IPS-18c (cell line): ENCODE data around the gene ITGB3.

ENCODE experiments used
- H3K4me3 ChIP-seq: 2 replicates; pipeline ENCODE4 v1.7.0; 2013; ENCODE audit warnings: low read depth, mild to moderate bottlenecking, low read length, moderate library complexity; ENCODE audit not compliant: insufficient read depth
- H3K9me3 ChIP-seq: one replicate; pipeline ENCODE4 v1.6.1; 2013; ENCODE audit warnings: mild to moderate bottlenecking, low read length, moderate library complexity; ENCODE audit not compliant: control insufficient read depth, insufficient read depth

ITGB3 gene

DNA sequence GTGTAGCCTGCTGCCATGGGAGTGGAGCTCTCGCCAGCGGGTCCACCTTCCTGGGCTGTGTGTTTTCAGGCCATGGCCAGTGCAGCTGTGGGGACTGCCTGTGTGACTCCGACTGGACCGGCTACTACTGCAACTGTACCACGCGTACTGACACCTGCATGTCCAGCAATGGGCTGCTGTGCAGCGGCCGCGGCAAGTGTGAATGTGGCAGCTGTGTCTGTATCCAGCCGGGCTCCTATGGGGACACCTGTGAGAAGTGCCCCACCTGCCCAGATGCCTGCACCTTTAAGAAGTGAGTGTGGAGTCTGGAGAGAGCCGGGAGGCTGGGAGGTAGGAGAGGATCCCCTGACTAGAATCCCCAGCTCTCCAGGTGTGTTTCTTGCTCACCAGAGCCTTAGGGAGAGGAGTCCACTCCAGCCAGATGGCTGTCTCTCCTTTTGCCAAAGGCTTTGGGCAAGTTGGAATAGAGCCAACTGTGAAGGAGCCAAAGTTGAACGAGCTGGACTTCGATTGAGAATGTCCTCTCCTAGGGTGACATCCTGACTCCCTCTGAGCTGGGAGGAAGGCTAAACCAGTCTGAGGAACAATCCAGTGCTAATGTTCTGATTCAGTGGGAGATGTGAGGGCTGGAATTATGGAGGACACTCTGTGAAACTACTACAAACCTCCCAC, 45.7 kb downstream of the ITGB3 start:
- Histone ChIP-seq H3K4me3 (no peak overlapping the region), H3K9me3 (peaks cover 5% of the 10 kb centered on the region)

DNA sequence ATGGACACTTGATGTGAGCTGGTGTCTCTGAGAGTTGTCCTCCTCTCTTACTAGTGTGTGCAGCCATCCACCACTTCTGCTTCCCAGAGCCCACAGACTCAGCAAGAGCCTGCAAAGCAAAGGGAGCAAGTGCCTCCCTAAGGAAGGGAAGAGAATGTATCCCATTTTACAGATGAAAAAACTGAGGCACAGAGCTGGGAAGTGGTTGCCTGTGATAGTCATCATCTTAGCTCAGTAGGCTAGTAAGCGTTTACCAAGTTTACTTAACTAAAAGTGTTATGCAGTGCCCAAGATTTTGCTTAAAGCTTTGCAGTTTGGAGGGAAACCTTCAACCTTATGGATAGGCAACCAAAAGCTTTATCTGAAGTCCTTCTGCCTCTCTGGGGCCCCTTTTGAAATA, 47.1 kb downstream of the ITGB3 start:
- H3K9me3 ChIP-seq: peaks cover 5% of the 10 kb centered on the region
- H3K4me3 ChIP-seq: no peak overlapping the region

DNA sequence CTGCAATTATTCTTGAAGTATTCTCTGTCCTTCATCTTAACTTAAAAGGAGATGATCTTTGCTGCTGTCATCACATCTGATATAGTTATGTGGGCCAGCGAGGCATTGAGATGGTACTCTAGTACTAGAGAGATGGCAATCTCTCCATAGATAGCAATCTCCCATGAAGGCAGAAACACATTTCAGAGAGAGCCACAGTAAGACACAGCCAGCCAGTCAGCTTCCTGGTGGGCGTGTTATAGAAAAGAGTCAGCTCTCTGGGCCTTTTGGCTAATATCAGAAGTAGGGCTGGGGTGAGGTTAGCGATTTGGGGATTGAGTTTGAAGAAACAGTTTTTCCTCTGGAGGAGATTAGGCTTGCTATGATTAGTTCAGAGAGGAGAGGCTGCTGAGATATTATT, 47.5 kb downstream of the ITGB3 start:
- no peak overlapping the region for H3K4me3 ChIP-seq
- peaks cover 5% of the 10 kb centered on the region for H3K9me3 ChIP-seq

- H3K9me3 ChIP-seq: peaks cover 5% of the 10 kb centered on the region
- H3K4me3 ChIP-seq: no peak overlapping the region
Observed at GRCh38 chr17:47301831-47302230, 48.2 kb downstream of the ITGB3 start.

GRCh38 chr17:47304186-47304585, 50.6 kb downstream of the ITGB3 start:
- Histone ChIP-seq H3K9me3 (peaks cover 8% of the 10 kb centered on the region), H3K4me3 (no peak overlapping the region)

GRCh38 chr17:47305302-47305923, 51.8 kb downstream of the ITGB3 start:
- Histone ChIP-seq H3K9me3 (peaks cover 4% of the 10 kb centered on the region), H3K4me3 (no peak overlapping the region)

DNA sequence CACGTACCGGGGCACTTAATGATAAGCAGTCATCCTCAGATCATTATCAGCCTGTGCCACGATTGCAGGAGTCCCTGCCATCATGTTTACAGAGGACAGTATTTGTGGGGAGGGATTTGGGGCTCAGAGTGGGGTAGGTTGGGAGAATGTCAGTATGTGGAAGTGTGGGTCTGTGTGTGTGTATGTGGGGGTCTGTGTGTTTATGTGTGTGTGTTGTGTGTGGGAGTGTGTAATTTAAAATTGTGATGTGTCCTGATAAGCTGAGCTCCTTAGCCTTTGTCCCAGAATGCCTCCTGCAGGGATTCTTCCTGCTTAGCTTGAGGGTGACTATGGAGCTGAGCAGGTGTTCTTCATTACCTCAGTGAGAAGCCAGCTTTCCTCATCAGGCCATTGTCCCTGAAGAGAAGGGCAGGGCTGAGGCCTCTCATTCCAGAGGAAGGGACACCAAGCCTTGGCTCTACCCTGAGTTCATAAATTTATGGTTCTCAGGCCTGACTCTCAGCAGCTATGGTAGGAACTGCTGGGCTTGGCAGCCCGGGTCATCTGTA, 56.6 kb downstream of the ITGB3 start:
- Histone ChIP-seq H3K9me3 (peaks cover 3% of the 10 kb centered on the region), H3K4me3 (no peak overlapping the region)

GRCh38 chr17:47311420-47311819, 57.8 kb downstream of the ITGB3 start:
- Histone ChIP-seq H3K4me3 (no peak overlapping the region), H3K9me3 (peaks cover 3% of the 10 kb centered on the region)

GRCh38 chr17:47315451-47316266, 62.0 kb downstream of the ITGB3 start:
- Histone ChIP-seq H3K4me3 (no peak overlapping the region), H3K9me3 (no peaks in the 10 kb centered on the region)

- Histone ChIP-seq H3K9me3 (no peaks in the 10 kb centered on the region), H3K4me3 (no peak overlapping the region)
Observed at GRCh38 chr17:47316311-47316710, 62.7 kb downstream of the ITGB3 start.

- H3K4me3 ChIP-seq: no peak overlapping the region
Observed at GRCh38 chr17:47317119-47317518, 63.5 kb downstream of the ITGB3 start.

DNA sequence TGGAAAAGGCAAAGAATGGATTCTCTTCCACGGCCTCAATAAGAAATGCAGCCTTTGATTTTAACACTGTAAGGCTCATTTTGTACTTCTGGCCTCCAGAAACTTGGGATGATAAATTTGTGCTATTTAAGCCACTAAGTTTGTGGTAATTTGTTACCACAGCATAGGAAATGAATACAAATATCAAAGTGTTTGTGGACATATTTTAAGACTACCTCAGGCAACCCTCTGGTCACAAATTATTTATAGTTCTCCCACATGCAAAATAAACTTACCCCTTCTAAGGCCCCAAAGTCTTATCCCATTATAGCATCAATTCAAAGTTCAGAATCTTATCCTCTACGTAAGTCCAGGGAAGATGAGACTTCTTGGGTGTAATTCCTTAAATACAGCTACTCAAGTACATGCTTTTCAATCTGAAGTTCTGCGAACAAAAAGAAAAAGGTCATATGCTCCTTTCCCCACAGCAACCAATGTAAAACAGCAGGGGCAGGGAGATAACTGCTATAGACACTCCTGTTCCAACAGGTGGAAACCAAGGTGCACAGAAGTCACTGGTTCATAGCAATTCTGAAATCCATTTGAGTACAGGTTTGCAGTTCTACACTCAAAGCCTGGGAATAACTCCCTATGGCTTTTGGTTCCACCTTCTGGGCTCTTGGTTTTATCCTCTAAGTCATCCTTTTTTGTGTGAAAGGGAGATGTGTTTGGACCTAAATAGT, 64.7 kb downstream of the ITGB3 start:
- Histone ChIP-seq H3K9me3 (no peaks in the 10 kb centered on the region), H3K4me3 (no peak overlapping the region)

More at GRCh38 chr17:47317119-47317518, 63.5 kb downstream of the ITGB3 start:
- no peaks in the 10 kb centered on the region for H3K9me3 ChIP-seq

DNA sequence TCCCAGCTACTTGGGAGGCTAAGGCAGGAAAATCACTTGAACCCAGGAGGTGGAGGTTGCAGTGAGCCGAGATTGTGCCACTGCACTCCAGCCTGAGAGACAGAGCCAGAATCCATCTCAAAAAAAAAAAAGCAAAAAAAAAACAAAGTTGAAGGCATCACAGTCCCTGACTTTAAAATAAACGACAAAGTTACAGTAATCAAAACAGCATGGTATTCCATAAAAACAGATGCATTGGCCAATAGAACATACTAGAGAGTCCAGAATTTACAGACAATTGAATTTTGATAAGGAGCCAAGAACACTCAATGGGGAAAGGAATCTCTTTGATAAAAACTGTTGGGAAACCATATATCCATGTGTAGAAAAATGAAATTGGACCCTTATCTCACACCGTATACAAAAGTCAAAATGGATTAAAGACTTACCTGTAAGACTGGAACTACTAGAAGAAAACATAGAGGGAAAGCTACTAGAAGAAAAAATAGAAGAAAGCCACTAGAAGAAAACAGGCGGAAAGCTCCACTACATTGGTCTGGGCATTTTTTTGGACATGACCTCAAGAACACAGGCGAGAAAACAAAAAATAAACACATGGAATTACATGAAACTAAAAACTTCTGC, 67.4 kb downstream of the ITGB3 start:
- H3K4me3 ChIP-seq: no peak overlapping the region
- H3K9me3 ChIP-seq: no peaks in the 10 kb centered on the region

DNA sequence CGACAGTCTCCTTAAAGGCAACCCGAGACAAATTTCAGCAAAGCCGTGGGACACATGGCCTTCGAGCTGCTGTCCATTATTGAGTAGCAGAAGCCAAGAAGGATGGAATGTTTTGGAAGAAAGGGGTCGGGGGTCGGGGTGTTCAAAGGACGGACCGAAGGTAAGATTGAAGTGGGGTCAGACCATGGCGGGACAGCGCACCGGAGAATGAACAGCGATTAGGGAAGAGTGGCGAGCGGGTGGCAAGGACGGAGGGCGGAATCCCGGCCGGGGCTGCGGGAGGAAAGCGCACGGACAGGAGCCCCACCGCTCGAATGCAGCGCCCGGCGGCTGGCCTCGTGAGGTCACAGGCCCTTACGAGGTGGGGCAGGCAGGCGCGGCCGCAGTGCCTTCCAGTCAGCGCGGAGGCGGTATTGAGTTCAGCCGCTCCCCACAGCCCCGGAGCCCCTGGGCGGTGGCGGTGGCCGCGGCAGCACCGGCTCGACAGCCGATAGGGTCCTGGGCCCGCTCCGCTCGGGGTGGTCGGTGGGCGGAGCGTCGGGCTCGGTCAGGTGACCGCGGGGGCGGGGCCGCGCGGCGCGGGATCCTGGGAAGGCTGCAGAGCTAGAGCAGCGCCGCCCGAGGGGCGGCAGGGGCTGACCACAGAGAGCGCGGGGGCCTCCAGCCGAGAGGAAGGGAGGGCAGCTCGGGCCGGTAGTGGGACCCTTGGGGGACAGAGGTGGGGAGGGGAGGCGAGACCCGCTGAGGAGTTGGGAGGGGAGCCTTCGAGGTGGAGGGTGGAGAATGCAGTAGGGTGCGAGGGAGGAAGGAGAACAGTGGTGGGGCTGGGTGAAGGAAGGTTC, 70.0 kb downstream of the ITGB3 start, which contains the start of gene EFCAB13:
TSS of gene EFCAB13 (plus strand) at position 574 of the 842 bp plus-strand sequence. CDS start 4,399 bp downstream, outside the sequence.
- Histone ChIP-seq H3K4me3 (peak within 1 kb of the TSS; percentile 75), H3K9me3 (no peaks in the 10 kb centered on the region)

DNA sequence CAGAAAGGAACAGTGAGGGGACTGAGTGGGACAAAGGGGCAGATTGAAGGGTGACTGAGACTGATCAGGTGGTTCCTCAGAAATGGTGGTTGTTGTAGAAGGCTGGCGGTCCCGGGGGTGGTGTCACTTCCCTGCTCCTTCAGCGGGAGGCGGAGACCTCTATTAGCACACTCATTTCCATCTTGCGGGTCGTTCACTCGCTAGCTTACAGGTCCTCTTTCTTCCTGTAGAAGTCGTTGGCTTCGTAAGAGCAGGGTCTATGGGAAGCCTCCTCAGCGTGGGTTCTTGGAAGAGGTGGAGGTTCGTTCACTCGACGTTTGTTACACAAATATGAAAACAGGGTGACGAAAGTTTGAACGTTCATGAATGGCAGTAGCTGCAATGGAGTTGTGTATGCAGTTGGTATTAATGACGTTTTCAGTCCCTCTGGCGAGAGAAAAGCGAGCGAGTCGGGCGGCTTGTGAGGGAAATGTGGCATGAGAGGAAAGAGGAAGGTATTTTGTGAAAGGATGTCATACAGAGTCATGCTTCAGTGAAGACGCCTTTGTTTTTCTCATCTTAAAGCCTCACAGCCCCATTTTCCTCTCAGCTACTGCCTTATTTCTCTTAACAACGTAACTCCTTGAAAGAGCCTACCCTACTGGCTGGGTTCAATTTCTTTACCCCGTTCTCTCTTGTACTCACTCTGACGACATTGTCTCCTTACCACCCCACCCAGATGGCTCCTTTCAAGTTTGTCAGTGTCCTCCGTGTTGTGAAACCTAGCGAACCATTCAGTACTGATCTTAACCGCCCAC, 70.8 kb downstream of the ITGB3 start:
- no peaks in the 10 kb centered on the region for H3K9me3 ChIP-seq
- peak overlapping the region; percentile 75 for H3K4me3 ChIP-seq
